Stimulated activated CD8-positive, alpha-beta memory T cell treated with anti-CD3 and anti-CD28 coated beads, Interleukin-12 subunit alpha, Interleukin-12 subunit beta, amount 100 ng/mL, for 24 hours (primary cell): ENCODE data around the gene CASQ2.

Experiments
- DNase-seq: peaks from one replicate; pipeline ENCODE4 v3.0.0-alpha.2; 2020; ENCODE audit errors: extremely low read depth

The CASQ2 gene

GRCh38 chr1:115694805-115695204 is 73.7 kb downstream of the CASQ2 start:
- DNase-seq = no peak

- no peak for DNase-seq
These were observed 76.3 kb downstream of the CASQ2 start for GRCh38 chr1:115692224-115692623.

- DNase-seq = no peak
These were observed 77.5 kb downstream of the CASQ2 start for GRCh38 chr1:115690972-115691371.

- DNase-seq = no peak
These were observed 80.8 kb downstream of the CASQ2 start for GRCh38 chr1:115687744-115688143.

GRCh38 chr1:115685029-115685705 is 83.3 kb downstream of the CASQ2 start:
- no peak for DNase-seq

- DNase-seq = no peak
These were observed 85.7 kb downstream of the CASQ2 start for GRCh38 chr1:115682792-115683191.

- DNase-seq = no peak
These were observed 87.8 kb downstream of the CASQ2 start for GRCh38 chr1:115680730-115681111.

- no peak for DNase-seq
These were observed 89.3 kb downstream of the CASQ2 start for GRCh38 chr1:115679141-115679611.

- no peak for DNase-seq
These were observed 90.4 kb downstream of the CASQ2 start for GRCh38 chr1:115678141-115678540.

- DNase-seq = no peak
These were observed 90.9 kb downstream of the CASQ2 start for GRCh38 chr1:115677565-115677964.

- DNase-seq = no peak
These were observed 91.3 kb downstream of the CASQ2 start for GRCh38 chr1:115677182-115677555.

GRCh38 chr1:115676498-115677181 is 91.9 kb downstream of the CASQ2 start:
- no peak for DNase-seq

GRCh38 chr1:115672224-115673009 is 96.1 kb downstream of the CASQ2 start:
- no peak for DNase-seq

GRCh38 chr1:115671176-115671934 is 97.2 kb downstream of the CASQ2 start:
- no peak for DNase-seq

GRCh38 chr1:115670476-115671175 is 97.9 kb downstream of the CASQ2 start:
- no peak for DNase-seq

- no peak for DNase-seq
These were observed 98.6 kb downstream of the CASQ2 start for GRCh38 chr1:115669886-115670285.

GRCh38 chr1:115669002-115669673 is 99.4 kb downstream of the CASQ2 start:
- no peak for DNase-seq

GRCh38 chr1:115668579-115668978 is 99.9 kb downstream of the CASQ2 start:
- DNase-seq = no peak

GRCh38 chr1:115666702-115667101 is 101.8 kb downstream of the CASQ2 start:
- no peak for DNase-seq

GRCh38 chr1:115666206-115666605 is 102.3 kb downstream of the CASQ2 start:
- DNase-seq = no peak
